ENCODE results near the gene GPR17. TPM values are rescaled to one million over a fixed set of nuclear protein-coding genes. Genes with fewer than 3 reads are reported as not detected.

GPR17 gene
- total and polyA plus RNA-seq, 2 donors (not counting 1 experiment from before 2014, with no cell fraction given), result not detected

GRCh38 chr2:127694986-127695385, 49.0 kb downstream of the GPR17 start:
- H3K4me3 ChIP-seq (replicated peaks in 1 of 4; ENCODE audit: control extremely low read depth in 1 of 4, insufficient read depth in 1 of 4, low read depth in 3 of 4, low read length in 4 of 4), result no peak overlapping the region
- TF ChIP-seq EZH2 (IDR thresholded peaks at IDR 0.05; ENCODE audit: low read length, missing control alignments), result no peak
- TF ChIP-seq, protein P1, sequence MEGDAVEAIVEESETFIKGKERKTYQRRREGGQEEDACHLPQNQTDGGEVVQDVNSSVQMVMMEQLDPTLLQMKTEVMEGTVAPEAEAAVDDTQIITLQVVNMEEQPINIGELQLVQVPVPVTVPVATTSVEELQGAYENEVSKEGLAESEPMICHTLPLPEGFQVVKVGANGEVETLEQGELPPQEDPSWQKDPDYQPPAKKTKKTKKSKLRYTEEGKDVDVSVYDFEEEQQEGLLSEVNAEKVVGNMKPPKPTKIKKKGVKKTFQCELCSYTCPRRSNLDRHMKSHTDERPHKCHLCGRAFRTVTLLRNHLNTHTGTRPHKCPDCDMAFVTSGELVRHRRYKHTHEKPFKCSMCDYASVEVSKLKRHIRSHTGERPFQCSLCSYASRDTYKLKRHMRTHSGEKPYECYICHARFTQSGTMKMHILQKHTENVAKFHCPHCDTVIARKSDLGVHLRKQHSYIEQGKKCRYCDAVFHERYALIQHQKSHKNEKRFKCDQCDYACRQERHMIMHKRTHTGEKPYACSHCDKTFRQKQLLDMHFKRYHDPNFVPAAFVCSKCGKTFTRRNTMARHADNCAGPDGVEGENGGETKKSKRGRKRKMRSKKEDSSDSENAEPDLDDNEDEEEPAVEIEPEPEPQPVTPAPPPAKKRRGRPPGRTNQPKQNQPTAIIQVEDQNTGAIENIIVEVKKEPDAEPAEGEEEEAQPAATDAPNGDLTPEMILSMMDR (conservative IDR thresholded peaks at IDR 0.05 in 1 of 2, IDR thresholded peaks at IDR 0.05 in 1 of 2; ENCODE audit: low read depth in 1 of 2, low read length in 2 of 2), result no peak
- H3K9me3 ChIP-seq (ENCODE audit: control insufficient read depth, insufficient read depth, low read depth, low read length), result no peaks in the 10 kb centered on the region
- DNase-seq (ENCODE audit: low read depth in 2 of 2), result no peak
- no peaks in the 10 kb centered on the region for H3K27me3 ChIP-seq (ENCODE audit: control insufficient read depth, insufficient read depth, low read length)
- no peaks in the 10 kb centered on the region for H3K79me2 ChIP-seq (ENCODE audit: control insufficient read depth, insufficient read depth, low read length)
- H3K27ac ChIP-seq (ENCODE audit: insufficient read depth, low read length), result no peak overlapping the region
- H3K4me2 ChIP-seq (ENCODE audit: extremely low read depth, insufficient read depth, low read length), result no peak overlapping the region
- no peaks in the 10 kb centered on the region for H3K36me3 ChIP-seq (ENCODE audit: control insufficient read depth, insufficient read depth, low read length)
- H4K20me1 ChIP-seq (ENCODE audit: control insufficient read depth, extremely low read depth, insufficient read depth, low read length), result no peaks in the 10 kb centered on the region
- no peaks in the 10 kb centered on the region for H3K4me1 ChIP-seq (ENCODE audit: control insufficient read depth, extremely low read depth, insufficient read depth, low read length)
- H2AFZ ChIP-seq (ENCODE audit: low read length), result no peak overlapping the region
- no peak overlapping the region for H3K9ac ChIP-seq (ENCODE audit: insufficient read depth, low read length)

DNA sequence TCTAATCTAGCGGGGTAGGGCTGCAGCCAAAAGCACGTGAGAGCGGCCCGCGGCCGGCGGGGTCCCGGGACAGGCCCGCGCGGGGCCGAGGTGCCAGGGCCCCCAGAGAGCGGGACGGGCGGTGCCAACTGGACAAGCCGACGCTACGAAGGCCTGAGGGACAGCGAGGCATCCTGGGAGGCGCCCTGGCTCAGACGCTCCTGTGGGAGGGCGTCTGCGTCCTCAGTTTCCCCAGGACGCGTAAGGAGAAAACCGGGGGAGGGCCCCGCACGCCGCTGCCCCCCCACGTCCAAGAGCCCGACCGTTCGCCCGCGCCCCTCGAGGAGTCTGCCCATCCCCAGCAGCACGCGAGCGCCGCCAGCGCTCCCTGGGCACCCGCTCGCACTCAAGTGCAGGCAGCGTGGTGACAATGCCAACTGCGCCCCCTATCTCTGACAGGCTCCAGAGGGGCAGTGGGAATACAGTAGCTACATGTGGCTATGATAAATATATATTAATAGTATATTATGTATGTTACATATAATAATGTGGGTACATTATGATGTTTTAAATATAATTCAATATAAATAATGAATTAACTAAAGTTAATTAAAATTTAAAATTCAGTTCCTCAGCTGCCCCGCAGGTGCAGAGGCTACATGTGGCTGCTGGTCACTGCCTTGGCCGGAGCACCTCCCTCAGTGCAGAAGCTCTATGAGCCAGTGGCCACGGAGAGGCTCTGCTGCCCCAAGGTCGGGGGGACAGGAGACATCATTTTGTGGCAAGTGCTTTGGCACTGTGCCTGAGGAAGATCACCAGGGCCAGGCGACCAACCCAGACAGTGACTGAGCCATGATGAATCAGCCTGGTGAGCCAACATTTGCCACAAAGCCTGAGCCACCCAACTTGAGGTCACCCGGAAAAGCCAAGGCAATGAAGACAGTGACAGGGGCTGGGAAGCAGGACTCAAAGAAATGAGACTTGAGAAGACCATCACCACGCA, 49.8 kb downstream of the GPR17 start:
- H3K4me2 ChIP-seq (ENCODE audit: extremely low read depth, insufficient read depth, low read length), result peak overlapping the region; percentile 23
- peaks cover 3% of the 10 kb centered on the region for H3K4me1 ChIP-seq (ENCODE audit: control insufficient read depth, extremely low read depth, insufficient read depth, low read length)
- DNase-seq (ENCODE audit: low read depth in 2 of 2), result peak; percentile 46 to 59
- no peak for TF ChIP-seq EZH2 (IDR thresholded peaks at IDR 0.05; ENCODE audit: low read length, missing control alignments)
- TF ChIP-seq, protein P1 (conservative IDR thresholded peaks at IDR 0.05 in 1 of 2, IDR thresholded peaks at IDR 0.05 in 1 of 2; ENCODE audit: low read depth in 1 of 2, low read length in 2 of 2), result peak in 1 of 2 donors; percentile 44
- H3K27me3 ChIP-seq (ENCODE audit: control insufficient read depth, insufficient read depth, low read length), result no peaks in the 10 kb centered on the region
- H3K9ac ChIP-seq (ENCODE audit: insufficient read depth, low read length), result no peak overlapping the region
- no peaks in the 10 kb centered on the region for H3K79me2 ChIP-seq (ENCODE audit: control insufficient read depth, insufficient read depth, low read length)
- H3K36me3 ChIP-seq (ENCODE audit: control insufficient read depth, insufficient read depth, low read length), result no peaks in the 10 kb centered on the region
- H3K4me3 ChIP-seq (replicated peaks in 1 of 4; ENCODE audit: control extremely low read depth in 1 of 4, insufficient read depth in 1 of 4, low read depth in 3 of 4, low read length in 4 of 4), result peak overlapping the region in 1 of 4 experiments; percentile 2
- H3K9me3 ChIP-seq (ENCODE audit: control insufficient read depth, insufficient read depth, low read depth, low read length), result no peaks in the 10 kb centered on the region
- H3K27ac ChIP-seq (ENCODE audit: insufficient read depth, low read length), result no peak overlapping the region
- H4K20me1 ChIP-seq (ENCODE audit: control insufficient read depth, extremely low read depth, insufficient read depth, low read length), result no peaks in the 10 kb centered on the region
- H2AFZ ChIP-seq (ENCODE audit: low read length), result no peak overlapping the region

DNA sequence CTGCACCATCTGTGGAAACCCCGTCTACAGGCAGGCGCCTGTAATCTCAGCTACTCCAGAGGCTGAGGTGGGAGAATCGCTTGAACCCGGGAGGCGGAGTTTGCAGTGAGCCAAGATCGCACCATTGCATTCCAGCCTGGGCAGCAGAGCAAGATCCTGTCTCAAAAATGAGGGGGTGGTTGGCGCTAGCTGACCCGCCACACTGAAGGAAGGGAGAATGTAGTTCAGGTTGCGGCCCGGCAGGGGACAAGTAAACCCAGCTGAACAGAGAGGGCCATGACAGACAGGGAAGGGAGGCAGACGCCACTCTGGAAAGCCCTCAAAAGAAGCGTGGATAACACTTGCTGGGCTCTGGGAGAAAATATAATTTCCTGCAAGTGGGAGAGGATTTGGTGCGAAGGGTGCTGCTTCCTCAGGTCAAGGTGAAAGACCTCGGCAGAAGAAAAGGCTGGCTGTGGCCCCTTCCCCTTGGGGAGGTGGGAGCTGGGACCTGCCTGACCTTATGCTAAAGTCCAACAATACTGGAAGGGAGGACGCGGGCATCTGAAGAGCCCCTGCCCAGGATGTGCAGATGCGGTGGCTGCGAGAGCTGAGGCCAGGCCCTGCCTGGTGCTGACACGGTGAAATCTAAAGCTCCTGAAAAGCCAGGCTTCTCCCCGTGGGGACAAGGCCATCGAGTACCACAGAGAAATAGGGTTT, 51.7 kb downstream of the GPR17 start:
- no peaks in the 10 kb centered on the region for H4K20me1 ChIP-seq (ENCODE audit: control insufficient read depth, extremely low read depth, insufficient read depth, low read length)
- no peak overlapping the region for H3K4me3 ChIP-seq (replicated peaks in 1 of 4; ENCODE audit: control extremely low read depth in 1 of 4, insufficient read depth in 1 of 4, low read depth in 3 of 4, low read length in 4 of 4)
- no peak overlapping the region for H3K27ac ChIP-seq (ENCODE audit: insufficient read depth, low read length)
- no peak for TF ChIP-seq EZH2 (IDR thresholded peaks at IDR 0.05; ENCODE audit: low read length, missing control alignments)
- TF ChIP-seq, protein P1 (conservative IDR thresholded peaks at IDR 0.05 in 1 of 2, IDR thresholded peaks at IDR 0.05 in 1 of 2; ENCODE audit: low read depth in 1 of 2, low read length in 2 of 2), result no peak
- H2AFZ ChIP-seq (ENCODE audit: low read length), result no peak overlapping the region
- no peak overlapping the region for H3K9ac ChIP-seq (ENCODE audit: insufficient read depth, low read length)
- no peak overlapping the region for H3K4me2 ChIP-seq (ENCODE audit: extremely low read depth, insufficient read depth, low read length)
- H3K9me3 ChIP-seq (ENCODE audit: control insufficient read depth, insufficient read depth, low read depth, low read length), result no peaks in the 10 kb centered on the region
- peaks cover 5% of the 10 kb centered on the region for H3K4me1 ChIP-seq (ENCODE audit: control insufficient read depth, extremely low read depth, insufficient read depth, low read length)
- H3K27me3 ChIP-seq (ENCODE audit: control insufficient read depth, insufficient read depth, low read length), result no peaks in the 10 kb centered on the region
- no peak for DNase-seq (ENCODE audit: low read depth in 2 of 2)
- H3K79me2 ChIP-seq (ENCODE audit: control insufficient read depth, insufficient read depth, low read length), result peaks cover 2% of the 10 kb centered on the region
- no peaks in the 10 kb centered on the region for H3K36me3 ChIP-seq (ENCODE audit: control insufficient read depth, insufficient read depth, low read length)
